ENCODE measurements around the gene ACTR3C.
"Not testable (repeated sequence)": the region's sequence is repeated elsewhere in the genome, so short reads cannot be mapped to it uniquely, and the experiment has no call there.

The ACTR3C gene

GRCh38 chr7:150219941-150220658 is 103.2 kb downstream of the ACTR3C start:
- in situ Hi-C loops (cut with HindIII; ENCODE audit: low sequenced_read_pairs), result not testable (repeated sequence)

GRCh38 chr7:150206848-150207247 is 116.5 kb downstream of the ACTR3C start:
- in situ Hi-C loops (cut with HindIII; ENCODE audit: low sequenced_read_pairs), result not testable (repeated sequence)

- in situ Hi-C loops (cut with HindIII; ENCODE audit: low sequenced_read_pairs), result not testable (repeated sequence)
Observed at GRCh38 chr7:150205866-150206265, 117.5 kb downstream of the ACTR3C start.

- in situ Hi-C loops (cut with HindIII; ENCODE audit: low sequenced_read_pairs), result not testable (repeated sequence)
Observed at GRCh38 chr7:150204577-150204976, 118.8 kb downstream of the ACTR3C start.

- in situ Hi-C loops (cut with HindIII; ENCODE audit: low sequenced_read_pairs), result not testable (repeated sequence)
Observed at GRCh38 chr7:150202894-150203293, 120.5 kb downstream of the ACTR3C start.

Measured in DLD1 (cell line).